ENCODE data around the gene ARL5C.

The ARL5C gene, protein sequence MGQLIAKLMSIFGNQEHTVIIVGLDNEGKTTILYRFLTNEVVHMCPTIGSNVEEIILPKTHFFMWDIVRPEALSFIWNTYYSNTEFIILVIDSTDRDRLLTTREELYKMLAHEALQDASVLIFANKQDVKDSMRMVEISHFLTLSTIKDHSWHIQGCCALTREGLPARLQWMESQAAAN

DNA sequence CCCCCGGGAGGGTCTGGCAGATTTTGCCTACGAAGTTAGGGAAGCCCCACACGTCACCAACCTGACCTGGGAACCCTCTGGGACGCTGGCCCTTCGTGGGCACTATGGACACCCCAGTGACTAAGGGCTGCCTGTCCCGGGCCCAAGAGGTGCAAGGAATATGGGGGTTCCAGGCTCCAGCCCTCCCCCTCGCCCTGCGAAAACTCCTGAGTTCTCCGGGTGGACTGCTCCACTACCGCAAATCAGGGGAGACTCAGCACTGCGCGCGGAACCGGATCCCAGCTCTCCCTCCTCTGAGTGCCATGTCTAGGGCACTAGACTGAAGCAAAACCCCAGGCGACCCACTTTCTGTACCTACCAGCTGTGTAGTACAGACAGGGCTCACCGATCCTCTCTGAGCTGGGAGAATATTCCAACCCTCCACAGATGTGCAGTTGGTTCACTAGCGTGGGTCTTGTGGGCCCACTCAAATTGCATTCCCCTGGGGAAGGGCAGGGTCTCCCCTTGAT lies at the start of gene ARL5C:
Gene ARL5C, minus strand, starts transcription at position 321 of the 509 bp plus-strand sequence. CDS start 401 bp downstream, outside the sequence.
- TF ChIP-seq GATA3 (IDR thresholded peaks at IDR 0.05; ENCODE audit: low read depth, low read length) = no peak
- no peak for TF ChIP-seq GATA2 (IDR thresholded peaks at IDR 0.05; ENCODE audit: low read depth, low read length)

DNA sequence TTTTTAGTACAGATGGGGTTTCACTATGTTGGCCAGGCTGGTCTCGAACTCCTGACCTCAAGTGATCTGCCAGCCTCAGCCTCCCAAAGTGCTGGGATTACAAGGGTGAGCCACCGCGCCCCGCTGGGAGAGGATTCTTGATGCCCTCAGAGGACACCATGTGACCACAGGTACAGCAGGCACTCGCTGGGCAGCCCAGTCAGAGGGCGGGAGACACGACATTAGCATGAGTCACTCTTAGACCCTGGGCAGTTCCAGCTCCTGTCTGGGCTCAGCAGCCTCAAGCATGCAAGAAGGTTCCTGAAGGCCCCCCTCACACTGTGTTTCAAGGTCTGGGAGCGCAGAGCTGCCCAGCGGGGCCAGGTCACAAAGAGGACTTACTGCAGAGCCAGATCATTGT lies 47.9 kb upstream of the ARL5C start:
- TF ChIP-seq GATA2 (IDR thresholded peaks at IDR 0.05; ENCODE audit: low read depth, low read length) (no peak), GATA3 (IDR thresholded peaks at IDR 0.05; ENCODE audit: low read depth, low read length) (no peak)

- TF ChIP-seq GATA2 (IDR thresholded peaks at IDR 0.05; ENCODE audit: low read depth, low read length) = no peak
Observed at GRCh38 chr17:39212841-39213480, 47.0 kb upstream of the ARL5C start.

- no peak for TF ChIP-seq GATA3 (IDR thresholded peaks at IDR 0.05; ENCODE audit: low read depth, low read length)
- TF ChIP-seq GATA2 (IDR thresholded peaks at IDR 0.05; ENCODE audit: low read depth, low read length) = no peak
Observed at GRCh38 chr17:39212195-39212810, 46.3 kb upstream of the ARL5C start.

DNA sequence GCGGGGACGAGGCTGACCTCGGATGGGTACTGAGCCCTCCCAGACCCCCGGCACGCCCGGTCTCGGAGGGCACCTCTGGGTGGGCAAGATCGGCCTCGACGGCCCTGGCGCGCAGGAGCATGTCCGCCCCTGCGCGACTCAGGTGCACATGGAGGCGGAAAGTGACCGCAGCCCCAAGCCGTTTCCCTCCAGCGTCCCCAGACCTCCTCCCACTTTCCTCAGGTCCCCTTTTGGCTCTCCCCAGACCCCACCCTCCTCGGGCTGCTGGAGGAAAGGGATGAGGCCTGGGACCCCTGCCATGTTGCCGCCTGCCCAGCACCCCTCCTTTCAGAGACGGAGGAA lies 44.1 kb upstream of the ARL5C start:
- TF ChIP-seq GATA2 (IDR thresholded peaks at IDR 0.05; ENCODE audit: low read depth, low read length) (no peak), GATA3 (IDR thresholded peaks at IDR 0.05; ENCODE audit: low read depth, low read length) (no peak)

GRCh38 chr17:39209317-39210092 lies 43.5 kb upstream of the ARL5C start:
- TF ChIP-seq GATA3 (IDR thresholded peaks at IDR 0.05; ENCODE audit: low read depth, low read length) (no peak), GATA2 (IDR thresholded peaks at IDR 0.05; ENCODE audit: low read depth, low read length) (no peak)

DNA sequence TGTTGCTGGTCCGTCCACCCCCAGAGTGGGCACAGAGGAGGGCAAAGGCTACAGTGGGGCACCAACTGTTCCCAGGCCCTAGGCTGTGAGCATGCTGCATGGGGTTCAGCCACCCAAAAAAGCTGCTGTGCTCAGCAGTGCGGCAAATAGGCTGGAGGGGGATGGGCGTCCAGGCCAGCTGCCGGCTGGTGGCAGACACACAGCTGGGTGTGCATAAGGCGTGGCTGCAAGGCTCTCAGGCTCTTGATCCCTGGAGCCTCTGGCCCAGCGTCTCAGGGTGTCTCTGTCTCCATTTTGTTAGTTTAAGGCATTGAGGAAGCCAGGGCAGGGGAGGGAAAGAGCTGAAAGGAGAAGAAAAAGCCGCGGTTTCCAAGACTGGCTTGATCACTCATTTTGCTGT lies 42.9 kb upstream of the ARL5C start:
- TF ChIP-seq GATA3 (IDR thresholded peaks at IDR 0.05; ENCODE audit: low read depth, low read length) = no peak
- TF ChIP-seq GATA2 (IDR thresholded peaks at IDR 0.05; ENCODE audit: low read depth, low read length) = no peak

DNA sequence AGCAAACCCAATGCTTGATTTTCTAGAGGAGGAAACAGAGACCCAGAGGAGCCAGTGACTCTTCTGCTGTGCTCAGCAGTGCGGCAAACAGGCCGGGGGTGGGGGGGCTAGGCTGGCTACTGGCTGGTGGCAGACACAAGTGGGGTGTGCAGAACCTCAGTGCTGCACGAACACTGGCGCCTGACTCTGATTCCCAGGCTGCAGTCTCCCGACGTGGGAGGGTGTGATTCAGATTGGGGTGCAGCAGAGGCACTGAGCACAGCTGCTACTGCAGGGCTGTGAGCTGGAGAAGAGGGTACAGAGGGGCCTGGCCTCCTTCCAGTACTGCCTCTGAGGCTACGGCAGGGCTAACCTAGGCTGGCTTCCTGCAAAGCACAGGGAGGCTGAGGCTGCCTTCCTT lies 42.2 kb upstream of the ARL5C start:
- TF ChIP-seq GATA3 (IDR thresholded peaks at IDR 0.05; ENCODE audit: low read depth, low read length) (no peak), GATA2 (IDR thresholded peaks at IDR 0.05; ENCODE audit: low read depth, low read length) (no peak)

DNA sequence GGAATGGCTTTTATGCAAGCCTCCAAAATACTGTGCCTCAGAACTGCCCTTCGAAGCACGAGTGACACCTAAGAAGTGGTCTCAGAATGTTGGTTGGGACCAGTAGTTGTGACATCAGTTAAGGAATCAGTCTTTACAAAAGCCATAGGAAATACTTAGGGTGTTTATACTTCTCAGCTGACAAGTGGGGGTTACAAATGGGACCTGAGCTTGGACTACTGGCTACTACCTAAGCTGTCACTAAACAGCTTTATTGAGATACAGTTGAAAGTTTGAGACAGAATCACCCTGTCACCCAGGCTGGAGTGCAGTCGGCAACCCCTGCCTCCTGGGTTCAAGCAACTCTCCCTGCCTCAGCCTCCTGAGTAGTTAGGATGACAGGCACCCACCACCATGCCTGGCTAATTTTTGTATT lies 39.2 kb upstream of the ARL5C start:
- no peak for TF ChIP-seq GATA3 (IDR thresholded peaks at IDR 0.05; ENCODE audit: low read depth, low read length)
- TF ChIP-seq GATA2 (IDR thresholded peaks at IDR 0.05; ENCODE audit: low read depth, low read length) = no peak

- TF ChIP-seq GATA2 (IDR thresholded peaks at IDR 0.05; ENCODE audit: low read depth, low read length) (no peak), GATA3 (IDR thresholded peaks at IDR 0.05; ENCODE audit: low read depth, low read length) (no peak)
Observed at GRCh38 chr17:39204245-39204644, 38.3 kb upstream of the ARL5C start.

- TF ChIP-seq GATA2 (IDR thresholded peaks at IDR 0.05; ENCODE audit: low read depth, low read length) = no peak
- TF ChIP-seq GATA3 (IDR thresholded peaks at IDR 0.05; ENCODE audit: low read depth, low read length) = no peak
Observed at GRCh38 chr17:39200957-39201510, 35.1 kb upstream of the ARL5C start.

- TF ChIP-seq GATA2 (IDR thresholded peaks at IDR 0.05; ENCODE audit: low read depth, low read length) = no peak
- no peak for TF ChIP-seq GATA3 (IDR thresholded peaks at IDR 0.05; ENCODE audit: low read depth, low read length)
Observed at GRCh38 chr17:39200070-39200879, 34.3 kb upstream of the ARL5C start, which contains the start of gene RPL19. Gene RPL19 (plus strand): TSS chr17:39200283. CDS start chr17:39200345, 62 bp downstream.

- TF ChIP-seq GATA3 (IDR thresholded peaks at IDR 0.05; ENCODE audit: low read depth, low read length) (no peak), GATA2 (IDR thresholded peaks at IDR 0.05; ENCODE audit: low read depth, low read length) (no peak)
Observed at GRCh38 chr17:39199820-39200069, 33.8 kb upstream of the ARL5C start.

Data from SH-SY5Y (cell line).